Measurements from ENCODE around the gene IVD.

The IVD gene

GRCh38 chr15:40405501-40406381 lies at the start of gene IVD:
Gene IVD (plus strand): TSS chr15:40405795. CDS start chr15:40405828, 33 bp downstream.
- no peak for TF ChIP-seq CTCF (IDR thresholded peaks at IDR 0.05; ENCODE audit: low read depth, low read length)
- peak; percentile 96 for DNase-seq
- H3K27me3 ChIP-seq (ENCODE audit: insufficient read depth, low read depth, severe bottlenecking), result no peaks in the 10 kb centered on the region
- H3K4me3 ChIP-seq (ENCODE audit: low read depth, low read length), result peak within 1 kb of the TSS; percentile 82
- peaks cover 23% of the 10 kb centered on the region for H3K36me3 ChIP-seq
- H3K27ac ChIP-seq, result peak within 1 kb of the TSS; percentile 72
- H3K9me3 ChIP-seq (ENCODE audit: severe bottlenecking), result no peaks in the 10 kb centered on the region

GRCh38 chr15:40355976-40356585 lies 49.5 kb upstream of the IVD start:
- Histone ChIP-seq H3K4me3 (ENCODE audit: low read depth, low read length) (no peak overlapping the region), H3K36me3 (no peaks in the 10 kb centered on the region), H3K9me3 (ENCODE audit: severe bottlenecking) (no peaks in the 10 kb centered on the region), H3K27me3 (ENCODE audit: insufficient read depth, low read depth, severe bottlenecking) (no peaks in the 10 kb centered on the region), H3K27ac (no peak overlapping the region)
- no peak for TF ChIP-seq CTCF (IDR thresholded peaks at IDR 0.05; ENCODE audit: low read depth, low read length)
- DNase-seq, result no peak

GRCh38 chr15:40357246-40357645 lies 48.3 kb upstream of the IVD start:
- Histone ChIP-seq H3K36me3 (no peaks in the 10 kb centered on the region), H3K27me3 (ENCODE audit: insufficient read depth, low read depth, severe bottlenecking) (no peaks in the 10 kb centered on the region), H3K27ac (peak overlapping the region; percentile 86), H3K4me3 (ENCODE audit: low read depth, low read length) (peak overlapping the region; percentile 48), H3K9me3 (ENCODE audit: severe bottlenecking) (no peaks in the 10 kb centered on the region)
- TF ChIP-seq CTCF (IDR thresholded peaks at IDR 0.05; ENCODE audit: low read depth, low read length), result no peak
- DNase-seq, result no peak

- peak; percentile 89 for DNase-seq
- H3K27ac ChIP-seq, result peak within 1 kb of the TSS; percentile 86
These were observed 47.7 kb upstream of the IVD start, which contains the start of gene DISP2 for GRCh38 chr15:40357723-40358470. Gene DISP2 (plus strand): TSS chr15:40358219. CDS start chr15:40358322, 103 bp downstream.

More at GRCh38 chr15:40357723-40358470, 47.7 kb upstream of the IVD start, which contains the start of gene DISP2:
- TF ChIP-seq CTCF (IDR thresholded peaks at IDR 0.05; ENCODE audit: low read depth, low read length), result no peak
- H3K27me3 ChIP-seq (ENCODE audit: insufficient read depth, low read depth, severe bottlenecking), result no peaks in the 10 kb centered on the region
- H3K4me3 ChIP-seq (ENCODE audit: low read depth, low read length), result peak within 1 kb of the TSS; percentile 59
- H3K36me3 ChIP-seq, result no peaks in the 10 kb centered on the region
- H3K9me3 ChIP-seq (ENCODE audit: severe bottlenecking), result no peaks in the 10 kb centered on the region

Measured in WERI-Rb-1 (cell line).